C4-2B (cell line): ENCODE measurements around the gene VMAC.

ENCODE experiments used
- ZFX ChIP-seq: fragments of 450-650 bp; IDR thresholded peaks from 2 replicates; pipeline ENCODE4 v1.6.1; 2017
- TF ChIP-seq, protein P1 (sequence below): fragments of 450-650 bp; conservative IDR thresholded peaks from 2 replicates; pipeline ENCODE4 v1.5.1; 2017; ENCODE audit warnings: mild to moderate bottlenecking

DNA sequence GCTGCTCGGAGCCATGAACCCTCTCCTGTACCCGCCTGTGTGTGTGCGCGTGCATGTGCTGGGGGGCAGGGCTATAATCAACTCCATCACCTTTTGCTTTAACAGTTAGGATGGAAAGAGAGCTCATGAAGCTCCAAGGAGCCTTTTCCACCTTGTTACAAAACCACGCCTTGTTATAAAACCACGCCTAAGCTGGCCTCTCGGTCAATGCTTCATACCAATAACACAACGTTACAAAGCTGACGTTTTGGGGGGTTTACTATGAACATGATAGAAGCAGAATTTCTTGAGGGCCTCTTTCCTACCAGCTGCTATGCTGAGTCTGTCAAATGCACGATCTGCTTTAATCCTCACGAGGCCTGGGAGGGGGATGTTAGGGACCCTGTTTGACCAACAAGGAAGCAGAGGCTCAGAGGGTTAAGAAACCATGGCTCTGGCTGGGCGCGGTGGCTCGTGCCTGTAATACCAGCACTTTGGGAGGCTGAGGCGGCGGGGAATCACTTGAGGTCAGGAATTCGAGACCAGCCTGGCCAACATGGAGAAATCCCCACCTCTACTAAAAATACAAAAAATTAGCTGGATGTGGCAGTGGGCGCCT, 21.3 kb downstream of the VMAC start:
- TF ChIP-seq, protein P1, sequence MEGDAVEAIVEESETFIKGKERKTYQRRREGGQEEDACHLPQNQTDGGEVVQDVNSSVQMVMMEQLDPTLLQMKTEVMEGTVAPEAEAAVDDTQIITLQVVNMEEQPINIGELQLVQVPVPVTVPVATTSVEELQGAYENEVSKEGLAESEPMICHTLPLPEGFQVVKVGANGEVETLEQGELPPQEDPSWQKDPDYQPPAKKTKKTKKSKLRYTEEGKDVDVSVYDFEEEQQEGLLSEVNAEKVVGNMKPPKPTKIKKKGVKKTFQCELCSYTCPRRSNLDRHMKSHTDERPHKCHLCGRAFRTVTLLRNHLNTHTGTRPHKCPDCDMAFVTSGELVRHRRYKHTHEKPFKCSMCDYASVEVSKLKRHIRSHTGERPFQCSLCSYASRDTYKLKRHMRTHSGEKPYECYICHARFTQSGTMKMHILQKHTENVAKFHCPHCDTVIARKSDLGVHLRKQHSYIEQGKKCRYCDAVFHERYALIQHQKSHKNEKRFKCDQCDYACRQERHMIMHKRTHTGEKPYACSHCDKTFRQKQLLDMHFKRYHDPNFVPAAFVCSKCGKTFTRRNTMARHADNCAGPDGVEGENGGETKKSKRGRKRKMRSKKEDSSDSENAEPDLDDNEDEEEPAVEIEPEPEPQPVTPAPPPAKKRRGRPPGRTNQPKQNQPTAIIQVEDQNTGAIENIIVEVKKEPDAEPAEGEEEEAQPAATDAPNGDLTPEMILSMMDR: no peak
- TF ChIP-seq ZFX: no peak
